HG03280 (cell line): ENCODE results near the gene SFMBT2.

Source experiments
- ATAC-seq: cut with Tn5 transposase; IDR thresholded peaks from one replicate; pipeline ENCODE4 v1.9.1; 2021; ENCODE audit warnings: mild to moderate bottlenecking, moderate library complexity; ENCODE audit not compliant: unreplicated experiment

Gene SFMBT2

GRCh38 chr10:7426349-7426748, 15.5 kb upstream of the SFMBT2 start:
- no peak for ATAC-seq

- no peak for ATAC-seq
These were observed 14.9 kb upstream of the SFMBT2 start for GRCh38 chr10:7425691-7426090.

GRCh38 chr10:7424919-7425318, 14.1 kb upstream of the SFMBT2 start:
- ATAC-seq = no peak

- no peak for ATAC-seq
These were observed 13.5 kb upstream of the SFMBT2 start for GRCh38 chr10:7424315-7424714.

GRCh38 chr10:7423521-7423920, 12.7 kb upstream of the SFMBT2 start:
- ATAC-seq = no peak

- no peak for ATAC-seq
These were observed 10.7 kb upstream of the SFMBT2 start for GRCh38 chr10:7421526-7421925.

- no peak for ATAC-seq
These were observed 9.2 kb upstream of the SFMBT2 start for GRCh38 chr10:7419998-7420397.

- ATAC-seq = no peak
These were observed 7.0 kb upstream of the SFMBT2 start for GRCh38 chr10:7417807-7418206.

- no peak for ATAC-seq
These were observed 6.3 kb upstream of the SFMBT2 start for GRCh38 chr10:7417103-7417623.

GRCh38 chr10:7414766-7415165, 3.9 kb upstream of the SFMBT2 start:
- ATAC-seq = no peak

- ATAC-seq = no peak
These were observed 2.1 kb upstream of the SFMBT2 start for GRCh38 chr10:7412928-7413282.

GRCh38 chr10:7412237-7412927, 1.5 kb upstream of the SFMBT2 start:
- ATAC-seq = no peak

- ATAC-seq = no peak
These were observed 866 bp upstream of the SFMBT2 start for GRCh38 chr10:7411671-7412128.

- ATAC-seq = peak; percentile 3
These were observed 453 bp downstream of the SFMBT2 start for GRCh38 chr10:7410301-7410861.

GRCh38 chr10:7409732-7410168, 1.1 kb downstream of the SFMBT2 start:
- ATAC-seq = no peak

- peak; percentile 43 for ATAC-seq
These were observed 1.6 kb downstream of the SFMBT2 start for GRCh38 chr10:7409045-7409731.

- no peak for ATAC-seq
These were observed 2.4 kb downstream of the SFMBT2 start for GRCh38 chr10:7408291-7409044.

GRCh38 chr10:7407368-7408290, 3.2 kb downstream of the SFMBT2 start:
- no peak for ATAC-seq

GRCh38 chr10:7406712-7407333, 4.0 kb downstream of the SFMBT2 start:
- no peak for ATAC-seq

- no peak for ATAC-seq
These were observed 5.2 kb downstream of the SFMBT2 start for GRCh38 chr10:7405637-7406036.
